Stimulated activated CD8-positive, alpha-beta memory T cell treated with anti-CD3 and anti-CD28 coated beads, Interleukin-7, amount 100 ng/mL, for 48 hours (primary cell): Measurements from ENCODE around the gene NECAP2.
A peak's percentile ranks its signal among the peaks of the same experiment; 100 is the strongest.
"Not testable (repeated sequence)": the region's sequence is repeated elsewhere in the genome, so short reads cannot be mapped to it uniquely, and the experiment has no call there.

Source experiments
- DNase-seq, 2 donors: peaks; one replicate each; pipeline ENCODE4 v3.0.0-alpha.2; 2020; ENCODE audit warnings: low read depth in 1 of 2; ENCODE audit errors: extremely low read depth in 1 of 2

Gene NECAP2

GRCh38 chr1:16492937-16493336, 52.4 kb downstream of the NECAP2 start:
- DNase-seq, result not testable (repeated sequence)

- DNase-seq, result not testable (repeated sequence)
These were observed 53.2 kb downstream of the NECAP2 start for GRCh38 chr1:16493731-16494130.

GRCh38 chr1:16497474-16497904, 57.0 kb downstream of the NECAP2 start:
- DNase-seq, result not testable (repeated sequence)

GRCh38 chr1:16498047-16498446, 57.5 kb downstream of the NECAP2 start:
- DNase-seq, result not testable (repeated sequence)

GRCh38 chr1:16498573-16499413, 58.3 kb downstream of the NECAP2 start:
- DNase-seq, result peak; percentile 73 to 77

- DNase-seq, result not testable (repeated sequence)
These were observed 59.9 kb downstream of the NECAP2 start for GRCh38 chr1:16500466-16500865.

- not testable (repeated sequence) for DNase-seq
These were observed 60.5 kb downstream of the NECAP2 start for GRCh38 chr1:16500975-16501374.

GRCh38 chr1:16501446-16501845, 60.9 kb downstream of the NECAP2 start:
- not testable (repeated sequence) for DNase-seq

GRCh38 chr1:16503494-16503893, 63.0 kb downstream of the NECAP2 start:
- DNase-seq, result no peak

GRCh38 chr1:16505870-16506269, 65.3 kb downstream of the NECAP2 start:
- DNase-seq, result not testable (repeated sequence)

GRCh38 chr1:16506364-16507136, 66.0 kb downstream of the NECAP2 start:
- not testable (repeated sequence) for DNase-seq

- DNase-seq, result not testable (repeated sequence)
These were observed 68.4 kb downstream of the NECAP2 start for GRCh38 chr1:16508861-16509445.
